KBM-7 (cell line): ENCODE results near the gene DCC.

Experiments used
- DNase-seq: peaks from one replicate; pipeline ENCODE4 v3.0.0-alpha.2; 2015
- in situ Hi-C: fragments of 300-500 bp; cut with MboI; formaldehyde crosslinking; loops from 2 replicates; pipeline ENCODE4 v1.14.3; 2020; ENCODE audit warnings: low sequenced_read_pairs, low pct_unique_long_range_greater_than_20kb, mixed read lengths

DCC gene

GRCh38 chr18:52546686-52547346, 206.8 kb downstream of the DCC start:
- in situ Hi-C loops = no loop called here
- no peak for DNase-seq

DNA sequence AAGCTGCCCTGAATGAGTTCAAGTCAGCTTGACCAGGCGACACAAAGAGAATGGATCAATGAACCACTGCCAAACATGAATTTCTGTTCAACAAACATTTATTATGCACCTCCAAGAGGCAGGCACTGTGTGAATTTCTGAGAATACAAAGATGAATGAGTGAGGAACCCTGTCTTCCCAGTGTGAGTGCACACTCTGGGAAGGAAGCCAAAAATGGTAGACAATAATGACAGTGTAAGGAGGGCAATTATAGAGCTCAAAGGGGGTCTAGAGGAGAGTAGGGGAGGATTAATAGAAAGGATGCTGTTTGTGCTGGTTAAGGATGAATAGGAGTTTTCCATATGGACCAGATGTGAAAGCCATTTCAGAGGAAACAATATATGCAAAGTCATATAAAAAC, 213.4 kb downstream of the DCC start:
- in situ Hi-C loops = no loop called here
- DNase-seq = no peak

DNA sequence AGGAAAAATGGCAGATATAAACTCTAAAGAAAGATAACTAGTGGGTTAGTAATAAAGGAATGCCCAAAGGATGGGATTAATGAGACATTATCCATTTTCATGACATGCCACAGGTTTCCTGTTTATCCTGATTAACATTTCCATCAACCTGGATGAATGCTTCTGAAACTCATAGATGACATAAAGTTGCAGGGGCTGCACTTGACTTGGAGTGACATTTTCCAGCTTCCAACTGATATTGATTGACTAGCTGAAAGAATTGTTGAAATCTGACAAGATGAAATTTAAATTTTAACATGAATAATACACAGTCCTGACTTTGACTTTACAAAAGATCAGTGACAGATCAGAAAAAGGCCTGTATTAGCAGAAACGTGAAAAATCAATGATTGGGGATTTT, 214.2 kb downstream of the DCC start:
- in situ Hi-C loops = no loop called here
- DNase-seq = no peak

- in situ Hi-C loops = no loop called here
- no peak for DNase-seq
These were observed 227.4 kb downstream of the DCC start for GRCh38 chr18:52567360-52567759.

GRCh38 chr18:52569492-52569891, 229.5 kb downstream of the DCC start:
- no peak for DNase-seq
- in situ Hi-C loops = no loop called here

DNA sequence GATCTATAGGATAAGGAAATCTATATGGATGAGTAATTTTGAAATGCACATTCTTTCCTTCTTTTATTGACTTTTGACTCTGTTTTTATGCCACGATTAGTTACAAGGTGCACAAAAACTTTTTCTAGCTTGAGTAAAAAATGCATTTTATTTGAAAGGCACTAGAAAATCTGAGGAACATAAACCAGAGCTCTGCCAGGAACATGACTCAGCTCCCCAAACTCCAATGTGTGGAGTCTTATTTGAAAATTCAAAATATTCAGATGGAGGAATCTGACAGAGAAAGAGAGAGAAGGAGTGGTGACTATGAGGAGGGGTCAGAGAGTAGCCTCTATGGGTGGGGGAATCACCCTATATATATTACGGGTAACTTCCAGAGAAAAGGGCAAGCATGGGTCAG, 231.0 kb downstream of the DCC start:
- in situ Hi-C loops = no loop called here

GRCh38 chr18:52572036-52573000, 232.3 kb downstream of the DCC start:
- DNase-seq = no peak
- in situ Hi-C loops = no loop called here

More for the DNA sequence above, 231.0 kb downstream of the DCC start:
- no peak for DNase-seq

DNA sequence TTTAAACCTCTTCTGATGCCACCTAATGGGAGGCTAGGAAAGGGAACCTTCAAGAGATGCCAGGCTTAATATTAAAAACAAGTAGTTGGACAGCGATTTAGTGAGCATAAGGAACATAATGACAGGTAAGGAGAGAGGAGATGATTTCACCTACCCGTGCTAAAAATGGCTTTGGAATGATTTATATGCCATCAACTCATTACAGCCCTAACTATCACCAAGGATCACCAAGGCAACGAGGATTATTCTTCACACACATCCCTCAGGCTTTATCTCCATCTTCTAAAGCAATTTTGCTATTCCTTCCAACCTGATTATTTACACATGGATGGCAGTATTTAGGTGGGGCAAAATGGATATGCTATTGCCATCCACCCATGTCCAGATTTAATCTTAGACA, 237.8 kb downstream of the DCC start:
- in situ Hi-C loops = no loop called here
- no peak for DNase-seq

GRCh38 chr18:52582061-52582460, 242.1 kb downstream of the DCC start:
- in situ Hi-C loops = no loop called here
- no peak for DNase-seq

DNA sequence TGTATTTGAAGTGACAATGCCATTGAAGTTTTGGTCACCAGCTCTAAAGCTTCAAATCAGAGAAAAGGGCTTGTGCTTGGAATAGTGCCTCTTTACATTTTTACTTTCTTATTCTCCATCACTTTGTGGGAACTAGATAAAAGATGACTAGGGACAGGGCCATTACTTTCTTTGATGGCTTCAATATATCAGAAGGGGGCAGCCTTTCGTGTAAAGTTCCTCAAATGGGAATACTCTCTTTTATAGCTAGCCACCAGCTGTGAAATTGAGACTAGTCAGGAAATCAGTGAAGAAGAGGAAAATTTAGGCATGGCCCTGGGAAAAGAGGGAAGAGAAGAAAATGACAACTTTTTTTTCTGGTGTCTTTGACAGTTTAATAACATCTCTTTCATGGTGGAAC, 242.5 kb downstream of the DCC start:
- in situ Hi-C loops = no loop called here
- DNase-seq = no peak

- no peak for DNase-seq
- in situ Hi-C loops = no loop called here
These were observed 248.9 kb downstream of the DCC start for GRCh38 chr18:52588931-52589330.

DNA sequence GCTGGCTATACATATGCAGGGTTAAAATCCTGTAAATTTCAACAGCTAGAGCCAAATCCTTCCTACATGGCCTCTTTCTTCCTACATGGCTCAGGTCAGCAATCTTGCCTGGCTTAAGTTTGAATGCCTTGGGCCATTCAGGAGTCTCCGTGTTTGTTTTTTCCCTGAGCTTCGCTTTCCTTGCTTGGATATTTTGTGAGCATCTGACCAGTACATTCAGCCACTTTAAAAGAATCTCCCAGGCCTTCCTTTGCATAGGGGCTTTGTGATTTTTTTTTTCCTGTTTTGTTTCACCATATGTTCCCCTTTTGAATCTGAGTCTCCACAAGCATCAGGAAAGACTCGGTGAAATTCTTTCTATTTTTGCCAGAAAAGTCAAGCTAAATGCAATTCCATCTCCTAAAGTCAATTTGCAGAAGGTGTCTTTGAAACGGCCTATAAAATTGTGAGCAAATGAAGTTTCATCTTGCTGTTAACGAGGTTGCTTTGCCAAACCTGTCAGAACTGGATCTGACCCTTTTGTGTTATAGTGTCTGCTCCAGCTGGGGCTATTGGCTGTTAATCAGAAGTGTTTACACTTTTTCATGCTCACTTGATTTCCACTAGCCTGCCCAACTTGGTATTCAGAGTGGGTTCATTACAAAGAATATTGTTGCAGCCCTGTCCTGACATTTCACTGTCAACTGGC, 256.9 kb downstream of the DCC start:
- in situ Hi-C loops = no loop called here
- DNase-seq = no peak

DNA sequence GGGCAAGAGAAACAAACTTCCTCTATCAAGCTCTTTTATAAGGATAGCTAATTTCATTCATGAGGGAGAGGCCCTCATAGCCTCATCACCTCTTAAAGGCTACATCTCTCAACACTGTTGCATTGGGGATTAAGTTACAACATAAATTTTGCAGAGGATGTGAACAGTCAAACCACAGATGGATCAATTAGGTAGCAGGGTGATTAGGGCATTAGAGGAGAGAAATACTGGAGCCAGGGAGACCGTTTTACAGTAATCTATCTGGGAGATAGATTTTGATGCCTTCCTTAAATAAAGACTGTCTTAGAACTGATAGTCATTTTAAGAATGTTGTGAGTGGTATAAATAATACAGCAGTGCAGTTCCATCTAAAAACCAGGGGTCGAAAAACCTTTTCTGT, 258.9 kb downstream of the DCC start:
- no peak for DNase-seq
- in situ Hi-C loops = no loop called here

DNA sequence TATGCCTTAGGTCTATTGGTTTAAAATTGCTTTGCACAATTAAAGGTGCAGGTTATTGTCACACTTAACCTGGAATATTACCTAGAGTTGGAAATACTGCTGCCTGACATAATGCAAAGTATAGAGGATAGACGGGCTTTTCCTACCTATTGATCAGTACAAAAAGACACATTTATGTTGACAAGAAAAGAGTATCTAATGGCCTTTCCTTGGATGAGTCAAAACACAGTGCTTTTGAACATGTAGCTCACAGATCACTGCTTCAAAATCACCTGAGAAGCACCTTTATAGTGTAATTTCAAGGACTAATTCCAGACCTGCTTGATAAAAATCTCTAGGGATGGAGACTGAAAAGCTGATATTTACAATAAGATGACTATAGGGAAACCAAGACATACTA, 262.8 kb downstream of the DCC start:
- no peak for DNase-seq
- in situ Hi-C loops = no loop called here

DNA sequence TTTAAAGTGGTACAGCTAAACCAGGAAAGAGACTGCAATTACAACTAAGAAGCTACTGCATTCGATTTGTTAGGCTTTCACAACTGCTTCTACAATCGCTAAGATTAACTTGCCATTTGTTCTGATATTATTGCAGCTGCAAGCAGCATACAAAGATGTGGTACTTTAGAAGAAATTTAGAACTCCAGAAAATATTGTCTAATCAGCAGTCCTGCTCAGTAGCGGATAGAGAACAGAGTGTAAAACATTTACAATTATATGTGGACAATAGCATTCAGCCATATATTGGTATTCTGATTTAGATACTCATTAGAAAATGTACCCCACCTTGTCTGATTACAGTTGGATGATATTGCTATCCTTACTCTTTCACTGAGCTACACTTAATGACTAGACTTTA, 265.3 kb downstream of the DCC start:
- in situ Hi-C loops = no loop called here
- no peak for DNase-seq

DNA sequence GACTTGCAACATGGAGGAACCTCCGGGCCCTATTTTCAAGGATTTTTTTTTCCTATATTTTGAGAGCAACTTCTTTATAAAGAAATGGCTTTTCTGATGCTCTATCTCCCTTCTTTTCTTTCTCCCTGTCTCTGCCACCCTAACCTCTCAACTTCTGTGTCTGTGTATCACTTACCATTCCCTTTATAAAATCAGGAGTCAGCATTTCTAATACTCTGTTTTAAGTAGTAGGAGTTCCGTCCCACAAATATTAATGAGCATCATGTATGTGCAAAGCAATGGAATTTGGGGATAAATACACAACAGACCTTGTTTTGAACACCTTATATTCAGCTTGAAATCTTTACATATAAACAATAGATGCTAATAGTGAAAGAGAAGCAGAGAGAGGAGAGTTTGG, 268.0 kb downstream of the DCC start:
- in situ Hi-C loops = no loop called here
- DNase-seq = no peak

GRCh38 chr18:52610451-52611115, 270.6 kb downstream of the DCC start:
- in situ Hi-C loops = no loop called here
- DNase-seq = no peak

- in situ Hi-C loops = no loop called here
- DNase-seq = no peak
These were observed 272.4 kb downstream of the DCC start for GRCh38 chr18:52612406-52612805.

- no peak for DNase-seq
- in situ Hi-C loops = no loop called here
These were observed 275.3 kb downstream of the DCC start for GRCh38 chr18:52615321-52615720.

- in situ Hi-C loops = no loop called here
- no peak for DNase-seq
These were observed 275.9 kb downstream of the DCC start for GRCh38 chr18:52615943-52616342.
